Loucy (cell line): Measurements from ENCODE around the gene LAMTOR5.

Experiments used
- H2AFZ ChIP-seq: fragments of 200-600 bp; sonication (generic); 2 replicates; pipeline ENCODE4 v1.6.0; 2016; ENCODE audit warnings: antibody characterized with exemption, mild to moderate bottlenecking, low read length, moderate library complexity
- H3F3A ChIP-seq: fragments of 200-600 bp; 2 replicates; pipeline ENCODE4 v1.6.0; 2016; ENCODE audit warnings: antibody characterized with exemption, low read depth, mild to moderate bottlenecking
- H3K27me3 ChIP-seq: fragments of 200-600 bp; sonication (generic); 2 replicates; pipeline ENCODE4 v1.6.1; 2014; ENCODE audit warnings: low read length, mild to moderate bottlenecking; ENCODE audit not compliant: insufficient read depth, poor library complexity, severe bottlenecking
- H3K36me3 ChIP-seq: fragments of 200-600 bp; sonication (generic); 2 replicates; pipeline ENCODE4 v1.6.1; 2016; ENCODE audit warnings: low read length; ENCODE audit not compliant: insufficient read depth
- H3K4me1 ChIP-seq: fragments of 200-600 bp; sonication (generic); 2 replicates; pipeline ENCODE4 v1.5.1; 2014; ENCODE audit warnings: low read length, mild to moderate bottlenecking; ENCODE audit not compliant: insufficient read depth, poor library complexity, severe bottlenecking
- H3K4me2 ChIP-seq: fragments of 200-600 bp; sonication (generic); 2 replicates; pipeline ENCODE4 v1.6.0; 2014; ENCODE audit warnings: antibody characterized with exemption, low read length, low read depth, mild to moderate bottlenecking; ENCODE audit not compliant: poor library complexity, severe bottlenecking
- H3K4me3 ChIP-seq: fragments of 200-600 bp; sonication (generic); 2 replicates; pipeline ENCODE4 v1.5.1; 2014; ENCODE audit warnings: low read length, mild to moderate bottlenecking, mixed read lengths; ENCODE audit not compliant: poor library complexity, severe bottlenecking
- H3K79me2 ChIP-seq: fragments of 200-600 bp; sonication (generic); 2 replicates; pipeline ENCODE4 v1.6.1; 2014; ENCODE audit warnings: low read length; ENCODE audit not compliant: insufficient read depth
- H3K9ac ChIP-seq: fragments of 200-600 bp; sonication (generic); 2 replicates; pipeline ENCODE4 v1.6.0; 2014; ENCODE audit warnings: mild to moderate bottlenecking, low read depth, low read length, moderate library complexity; ENCODE audit not compliant: poor library complexity, severe bottlenecking
- H3K9me2 ChIP-seq: fragments of 200-600 bp; sonication (generic); replicated peaks from 2 replicates; pipeline ENCODE4 v1.6.1; 2016; ENCODE audit warnings: low read depth, low read length, mixed read lengths
- H3K9me3 ChIP-seq: fragments of 200-600 bp; sonication (generic); 2 replicates; pipeline ENCODE4 v1.6.1; 2014; ENCODE audit warnings: mild to moderate bottlenecking, antibody characterized with exemption, low read length, low read depth; ENCODE audit not compliant: insufficient read depth
- H4K20me1 ChIP-seq: fragments of 200-600 bp; sonication (generic); 2 replicates; pipeline ENCODE4 v1.6.0; 2014; ENCODE audit warnings: antibody characterized with exemption, low read length, mild to moderate bottlenecking; ENCODE audit not compliant: insufficient read depth, poor library complexity, severe bottlenecking
- CTCF ChIP-seq: fragments of 200-600 bp; sonication (generic); conservative IDR thresholded peaks from 2 replicates; pipeline ENCODE4 v1.5.1; 2014; ENCODE audit warnings: mild to moderate bottlenecking, antibody characterized with exemption, low read length
- EZH2phosphoT487 ChIP-seq: fragments of 200-600 bp; IDR thresholded peaks from 2 replicates; pipeline ENCODE4 v1.6.1; 2018; ENCODE audit warnings: antibody characterized with exemption, mild to moderate bottlenecking, moderate library complexity, borderline replicate concordance

Gene LAMTOR5

GRCh38 chr1:110407260-110408210 is at the start of gene LAMTOR5:
Gene LAMTOR5 (minus strand): TSS chr1:110407694. CDS start chr1:110407620, 74 bp downstream.
- peak within 1 kb of the TSS; percentile 95 for H3K4me3 ChIP-seq
- no peaks in the 10 kb centered on the region for H3F3A ChIP-seq
- peak within 1 kb of the TSS; percentile 94 for H3K9ac ChIP-seq
- H3K27me3 ChIP-seq, result no peaks in the 10 kb centered on the region
- peaks cover 16% of the 10 kb centered on the region for H4K20me1 ChIP-seq
- TF ChIP-seq CTCF (no peak), EZH2phosphoT487 (no peak)
- H3K4me2 ChIP-seq, result peak within 1 kb of the TSS; percentile 78
- peaks cover 22% of the 10 kb centered on the region for H3K4me1 ChIP-seq
- H2AFZ ChIP-seq, result peak within 1 kb of the TSS; percentile 93
- peaks cover 20% of the 10 kb centered on the region; the same call in 1 of the 2 replicates for H3K36me3 ChIP-seq
- no peaks in the 10 kb centered on the region for H3K9me3 ChIP-seq
- H3K9me2 ChIP-seq, result no peaks in the 10 kb centered on the region
- peaks cover 33% of the 10 kb centered on the region for H3K79me2 ChIP-seq

GRCh38 chr1:110457206-110457605 is 49.7 kb upstream of the LAMTOR5 start:
- Histone ChIP-seq H3K4me1 (no peaks in the 10 kb centered on the region), H3K9me3 (no peaks in the 10 kb centered on the region), H3K27me3 (no peaks in the 10 kb centered on the region), H4K20me1 (no peaks in the 10 kb centered on the region), H2AFZ (no peak overlapping the region), H3K4me3 (no peak overlapping the region), H3F3A (no peaks in the 10 kb centered on the region), H3K9me2 (no peaks in the 10 kb centered on the region), H3K36me3 (no peaks in the 10 kb centered on the region), H3K4me2 (no peak overlapping the region), H3K79me2 (no peaks in the 10 kb centered on the region), H3K9ac (no peak overlapping the region)
- TF ChIP-seq EZH2phosphoT487 (no peak), CTCF (no peak)

GRCh38 chr1:110455151-110455550 is 47.7 kb upstream of the LAMTOR5 start:
- Histone ChIP-seq H3K4me2 (no peak overlapping the region), H3K9me3 (no peaks in the 10 kb centered on the region), H3K9ac (no peak overlapping the region), H3K36me3 (no peaks in the 10 kb centered on the region), H2AFZ (no peak overlapping the region), H3K27me3 (no peaks in the 10 kb centered on the region), H3K9me2 (no peaks in the 10 kb centered on the region), H3F3A (no peaks in the 10 kb centered on the region), H3K4me3 (no peak overlapping the region), H3K79me2 (no peaks in the 10 kb centered on the region), H3K4me1 (no peaks in the 10 kb centered on the region), H4K20me1 (no peaks in the 10 kb centered on the region)
- no peak for TF ChIP-seq CTCF
- no peak for TF ChIP-seq EZH2phosphoT487
